GM23338 (cell line): ENCODE results near the gene GALNT14. TPM values are rescaled to one million over a fixed set of nuclear protein-coding genes. Genes with fewer than 3 reads are reported as not detected.

Experiments
- ATAC-seq: fragments of 200-7000 bp; cut with Tn5 transposase; 3 replicates; pipeline ENCODE4 v1.9.1; 2020
- DNase-seq: peaks from one replicate; pipeline ENCODE4 v3.0.0-alpha.2; 2015; ENCODE audit warnings: low spot score
- H2AFZ ChIP-seq: fragments of 200-600 bp; sonication (generic); 2 replicates; pipeline ENCODE4 v1.8.0; 2016; ENCODE audit warnings: antibody characterized with exemption, mild to moderate bottlenecking, moderate library complexity
- H3F3A ChIP-seq: fragments of 200-600 bp; sonication (generic); replicated peaks from 2 replicates; pipeline ENCODE4 v1.8.0; 2017; ENCODE audit warnings: antibody characterized with exemption, mixed run types, low read depth
- H3K27ac ChIP-seq: fragments of 200-600 bp; sonication (generic); 2 replicates; pipeline ENCODE4 v1.6.1; 2016; ENCODE audit warnings: low read depth
- H3K27me3 ChIP-seq: fragments of 200-600 bp; sonication (generic); 2 replicates; pipeline ENCODE4 v1.8.0; 2016; ENCODE audit warnings: mild to moderate bottlenecking, mixed run types, moderate library complexity; ENCODE audit not compliant: insufficient read depth
- H3K36me3 ChIP-seq: fragments of 200-600 bp; sonication (generic); 2 replicates; pipeline ENCODE4 v1.8.0; 2016; ENCODE audit warnings: mild to moderate bottlenecking; ENCODE audit not compliant: insufficient read depth
- H3K4me1 ChIP-seq: fragments of 200-600 bp; sonication (generic); 2 replicates; pipeline ENCODE4 v1.8.0; 2016; ENCODE audit warnings: mild to moderate bottlenecking, moderate library complexity; ENCODE audit not compliant: insufficient read depth
- H3K4me2 ChIP-seq: fragments of 200-600 bp; sonication (generic); 2 replicates; pipeline ENCODE4 v1.7.1; 2017; ENCODE audit warnings: mixed run types
- H3K4me3 ChIP-seq: fragments of 200-600 bp; sonication (generic); 2 replicates; pipeline ENCODE4 v1.6.1; 2016; ENCODE audit warnings: mixed run types
- H3K79me2 ChIP-seq: fragments of 200-600 bp; sonication (generic); replicated peaks from 2 replicates; pipeline ENCODE4 v1.8.0; 2017; ENCODE audit warnings: mild to moderate bottlenecking; ENCODE audit not compliant: insufficient read depth
- H3K9me2 ChIP-seq: fragments of 200-600 bp; sonication (generic); 2 replicates; pipeline ENCODE4 v1.8.0; 2017; ENCODE audit not compliant: insufficient read depth
- H4K20me1 ChIP-seq: fragments of 200-600 bp; sonication (generic); replicated peaks from 2 replicates; pipeline ENCODE4 v1.8.0; 2017; ENCODE audit warnings: mild to moderate bottlenecking; ENCODE audit not compliant: insufficient read depth
- H3K27ac Mint-ChIP-seq: 2 replicates; pipeline ENCODE4 v1.8.0; 2020; ENCODE audit warnings: inconsistent platforms, mild to moderate bottlenecking, moderate library complexity, mixed read lengths
- H3K27me3 Mint-ChIP-seq: 3 replicates; pipeline ENCODE4 v1.8.0; 2022; ENCODE audit warnings: low read depth, mild to moderate bottlenecking, moderate library complexity, mixed read lengths, inconsistent platforms; ENCODE audit not compliant: insufficient read depth, poor library complexity
- H3K36me3 Mint-ChIP-seq: 3 replicates; pipeline ENCODE4 v1.8.0; 2021; ENCODE audit warnings: low read depth, mild to moderate bottlenecking, inconsistent platforms, moderate library complexity, mixed read lengths
- H3K4me1 Mint-ChIP-seq: 3 replicates; pipeline ENCODE4 v1.8.0; 2020; ENCODE audit warnings: mild to moderate bottlenecking, inconsistent platforms, mixed read lengths
- H3K4me3 Mint-ChIP-seq: 3 replicates; pipeline ENCODE4 v1.8.0; 2021; ENCODE audit warnings: moderate library complexity, mild to moderate bottlenecking, inconsistent platforms, mixed read lengths
- H3K9me3 Mint-ChIP-seq: 3 replicates; pipeline ENCODE4 v1.8.0; 2020; ENCODE audit warnings: moderate library complexity, mild to moderate bottlenecking, inconsistent platforms, mixed read lengths
- CTCF ChIP-seq, 2 experiments: fragments of 200-600 bp in 1 of 2; sonication (generic) in 1 of 2; conservative IDR thresholded peaks; 2 replicates each; pipeline versions ENCODE4 v1.5.1 to v1.6.1; 2016 to 2017; ENCODE audit warnings: antibody characterized with exemption in 2 of 2, low read depth in 2 of 2, mild to moderate bottlenecking in 2 of 2, moderate library complexity in 1 of 2
- ETS1 ChIP-seq: IDR thresholded peaks from 2 replicates; pipeline ENCODE4 v1.6.1; 2016; ENCODE audit warnings: antibody characterized with exemption
- EZH2 ChIP-seq: fragments of 200-600 bp; sonication (generic); IDR thresholded peaks from one replicate; pipeline ENCODE4 v1.8.0; 2017; ENCODE audit warnings: antibody characterized with exemption, mild to moderate bottlenecking, low read depth; ENCODE audit not compliant: unreplicated experiment
- EZH2phosphoT487 ChIP-seq: fragments of 200-600 bp; sonication (generic); IDR thresholded peaks from one replicate; pipeline ENCODE4 v1.8.1; 2018; ENCODE audit warnings: antibody characterized with exemption; ENCODE audit not compliant: unreplicated experiment
- REST ChIP-seq: IDR thresholded peaks from one replicate; pipeline ENCODE4 v1.6.1; 2018; ENCODE audit warnings: antibody characterized with exemption; ENCODE audit not compliant: unreplicated experiment
- polyA plus RNA-seq: library from polyadenylated mRNA; unstranded; fragments of >200 nt; fragmentation: Nextera tagmentation; extraction: Ambion mirVana; gene quantifications from 2 replicates; pipeline ENCODE4 v1.2.1, GENCODE V29; 2016
- total RNA-seq: library from RNA; depleted of rRNA; stranded (reverse); fragments of >200 nt; shearing (Covaris generic); gene quantifications from 2 replicates; pipeline ENCODE4 v1.2.3, GENCODE V29; 2014

Gene GALNT14
- total and polyA plus RNA-seq, 2 experiments from 2014 or later, result 5.4 to 7.7 TPM

DNA sequence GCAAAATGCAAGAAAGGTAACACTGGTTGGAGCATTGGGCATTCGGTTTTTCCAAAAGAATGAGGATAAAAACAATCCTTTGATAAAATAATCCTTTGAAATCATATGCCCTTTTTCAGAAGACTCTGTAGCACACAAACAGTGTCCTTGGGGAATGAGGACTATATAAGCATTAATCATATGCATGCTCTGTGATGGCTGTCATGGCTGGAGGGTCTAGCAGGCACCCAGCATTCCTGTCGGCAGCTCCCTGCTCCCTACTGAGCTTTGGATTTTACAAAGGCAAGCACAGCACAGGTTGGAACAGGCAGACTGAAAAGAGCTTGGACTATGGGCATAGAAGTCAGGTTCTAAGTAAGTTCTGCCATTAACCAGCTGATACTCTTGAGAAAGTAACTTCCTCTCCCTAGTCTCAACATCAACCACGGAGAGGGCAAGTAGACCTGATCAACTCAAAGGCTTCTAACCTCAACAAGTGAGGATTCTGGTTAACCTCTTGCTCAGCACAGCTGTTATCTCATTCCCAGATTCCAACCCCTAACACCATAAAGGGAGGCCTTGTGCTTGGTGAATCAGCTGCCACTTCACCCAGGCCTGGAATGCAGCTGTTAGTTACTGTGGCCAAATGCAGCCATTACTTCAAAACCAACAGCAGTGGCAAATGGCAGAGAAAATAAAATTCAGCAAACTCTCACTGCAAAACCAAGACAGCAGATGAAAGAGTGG lies 29.5 kb downstream of the GALNT14 start:
- no peaks in the 10 kb centered on the region for H3K79me2 ChIP-seq
- no peak overlapping the region for H3K4me3 ChIP-seq
- H4K20me1 ChIP-seq, result no peaks in the 10 kb centered on the region; the same call in 1 of the 2 replicates
- H3K4me2 ChIP-seq, result no peak overlapping the region
- no peaks in the 10 kb centered on the region for H3F3A ChIP-seq
- TF ChIP-seq EZH2phosphoT487, result no peak
- no peak for TF ChIP-seq CTCF (conservative IDR thresholded peaks at IDR 0.05; ENCODE audit: low read depth in 2 of 2)
- no peak for TF ChIP-seq ETS1
- no peak overlapping the region for H2AFZ ChIP-seq
- peaks cover 3% of the 10 kb centered on the region; the same call in 1 of the 2 replicates for H3K4me1 ChIP-seq
- DNase-seq (no peak), ATAC-seq (no peak)
- no peaks in the 10 kb centered on the region for H3K36me3 ChIP-seq
- H3K9me3 Mint-ChIP-seq, result peaks cover 8% of the 10 kb centered on the region; the same call in 2 of the 3 replicates
- no peaks in the 10 kb centered on the region for H3K27me3 ChIP-seq
- no peak overlapping the region for H3K4me3 Mint-ChIP-seq
- H3K36me3 Mint-ChIP-seq, result peaks cover 7% of the 10 kb centered on the region; the same call in 2 of the 3 replicates
- 0 out of 2 replicates have a peak, but pooled peaks cover 4% of the 10 kb centered on the region for H3K9me2 ChIP-seq
- H3K27me3 Mint-ChIP-seq, result no peaks in the 10 kb centered on the region
- H3K4me1 Mint-ChIP-seq, result no peaks in the 10 kb centered on the region
- H3K27ac Mint-ChIP-seq, result no peak overlapping the region
- no peak overlapping the region for H3K27ac ChIP-seq

- H3K9me3 Mint-ChIP-seq, result no peaks in the 10 kb centered on the region
- no peaks in the 10 kb centered on the region for H3K36me3 Mint-ChIP-seq
- ATAC-seq, result peak; percentile 72
- DNase-seq, result peak; percentile 33
- no peak overlapping the region for H3K27ac ChIP-seq
- H3K27me3 Mint-ChIP-seq, result no peaks in the 10 kb centered on the region
- no peaks in the 10 kb centered on the region for H3K36me3 ChIP-seq
- no peaks in the 10 kb centered on the region for H3K4me1 Mint-ChIP-seq
- H2AFZ ChIP-seq, result no peak overlapping the region
- 0 out of 2 replicates have a peak, but pooled peaks cover 4% of the 10 kb centered on the region for H3K9me2 ChIP-seq
- H3F3A ChIP-seq, result no peaks in the 10 kb centered on the region
- no peak overlapping the region for H3K4me3 Mint-ChIP-seq
- H3K79me2 ChIP-seq, result no peaks in the 10 kb centered on the region
- peaks cover 3% of the 10 kb centered on the region; the same call in 1 of the 2 replicates for H3K4me1 ChIP-seq
- no peaks in the 10 kb centered on the region for H3K27me3 ChIP-seq
- TF ChIP-seq EZH2 (no peak), REST (peak; percentile 76), ETS1 (no peak)
- no peak overlapping the region for H3K27ac Mint-ChIP-seq
- no peak overlapping the region for H3K4me3 ChIP-seq
- H4K20me1 ChIP-seq, result no peaks in the 10 kb centered on the region; the same call in 1 of the 2 replicates
- no peak overlapping the region for H3K4me2 ChIP-seq
Observed at GRCh38 chr2:31107591-31108300, 30.5 kb downstream of the GALNT14 start.
